Esophagus squamous epithelium (tissue), 4 donors: ENCODE data around the gene ENOPH1.
"Not testable (repeated sequence)": the region's sequence is repeated elsewhere in the genome, so short reads cannot be mapped to it uniquely, and the experiment has no call there.

Experiments
- POLR2A ChIP-seq, 4 donors: fragments of 450-650 bp; IDR thresholded peaks; one replicate each; pipeline ENCODE4 v1.6.1; 2017; ENCODE audit warnings: antibody characterized with exemption in 4 of 4, mild to moderate bottlenecking in 4 of 4, moderate library complexity in 3 of 4
- TF ChIP-seq, protein P1 (sequence below), 6 experiments: fragments of 450-650 bp in 4 of 6; fragments of 200-600 bp in 2 of 6; sonication (generic) in 2 of 6; IDR thresholded peaks; one replicate each; pipeline ENCODE4 v1.5.1; 2016 to 2019; ENCODE audit warnings: antibody characterized with exemption in 6 of 6, mild to moderate bottlenecking in 4 of 6, moderate library complexity in 4 of 6

DNA sequence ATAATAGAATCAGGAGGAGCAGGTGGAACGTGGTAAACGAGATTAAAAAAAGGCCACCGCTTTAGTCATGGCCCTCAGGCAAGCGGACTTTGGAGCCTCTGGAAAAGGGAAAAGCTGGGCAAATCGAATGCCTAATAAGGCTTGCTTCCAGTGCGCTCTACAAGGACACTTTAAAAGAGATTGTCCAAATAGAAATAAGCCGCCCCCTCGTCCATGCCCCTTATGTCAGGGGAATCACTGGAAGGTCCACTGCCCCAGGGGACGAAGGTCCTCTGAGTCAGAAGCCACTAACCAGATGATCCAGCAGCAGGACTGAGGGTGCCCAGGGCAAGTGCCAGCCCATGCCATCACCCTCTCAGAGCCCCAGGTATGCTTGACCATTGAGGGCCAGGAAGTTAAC, 47.1 kb downstream of the ENOPH1 start:
- TF ChIP-seq, protein P1, sequence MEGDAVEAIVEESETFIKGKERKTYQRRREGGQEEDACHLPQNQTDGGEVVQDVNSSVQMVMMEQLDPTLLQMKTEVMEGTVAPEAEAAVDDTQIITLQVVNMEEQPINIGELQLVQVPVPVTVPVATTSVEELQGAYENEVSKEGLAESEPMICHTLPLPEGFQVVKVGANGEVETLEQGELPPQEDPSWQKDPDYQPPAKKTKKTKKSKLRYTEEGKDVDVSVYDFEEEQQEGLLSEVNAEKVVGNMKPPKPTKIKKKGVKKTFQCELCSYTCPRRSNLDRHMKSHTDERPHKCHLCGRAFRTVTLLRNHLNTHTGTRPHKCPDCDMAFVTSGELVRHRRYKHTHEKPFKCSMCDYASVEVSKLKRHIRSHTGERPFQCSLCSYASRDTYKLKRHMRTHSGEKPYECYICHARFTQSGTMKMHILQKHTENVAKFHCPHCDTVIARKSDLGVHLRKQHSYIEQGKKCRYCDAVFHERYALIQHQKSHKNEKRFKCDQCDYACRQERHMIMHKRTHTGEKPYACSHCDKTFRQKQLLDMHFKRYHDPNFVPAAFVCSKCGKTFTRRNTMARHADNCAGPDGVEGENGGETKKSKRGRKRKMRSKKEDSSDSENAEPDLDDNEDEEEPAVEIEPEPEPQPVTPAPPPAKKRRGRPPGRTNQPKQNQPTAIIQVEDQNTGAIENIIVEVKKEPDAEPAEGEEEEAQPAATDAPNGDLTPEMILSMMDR (IDR thresholded peaks at IDR 0.05), result not testable (repeated sequence)
- not testable (repeated sequence) for TF ChIP-seq POLR2A (IDR thresholded peaks at IDR 0.05)
